NOMO-1 treated with dmso at 0.1 percent for 144 hours (cell line): ENCODE data around the gene MFN1.

Source experiments
- DNase-seq: peaks from one replicate; lab custom pipeline; 2025; ENCODE audit not compliant: unreplicated experiment; lab: John Stamatoyannopoulos, UW

MFN1 gene

GRCh38 chr3:179336345-179336929 lies 11.1 kb upstream of the MFN1 start:
- no peak for DNase-seq

GRCh38 chr3:179348325-179349013 lies 960 bp downstream of the MFN1 start:
- DNase-seq: peak; percentile 56

GRCh38 chr3:179355996-179356395 lies 8.5 kb downstream of the MFN1 start:
- no peak for DNase-seq

GRCh38 chr3:179363332-179363731 lies 15.8 kb downstream of the MFN1 start:
- DNase-seq: no peak

GRCh38 chr3:179369621-179370020 lies 22.1 kb downstream of the MFN1 start:
- DNase-seq: no peak

- DNase-seq: no peak
These were observed 26.4 kb downstream of the MFN1 start for GRCh38 chr3:179373938-179374337.

- no peak for DNase-seq
These were observed 27.8 kb downstream of the MFN1 start for GRCh38 chr3:179375091-179375999.

- no peak for DNase-seq
These were observed 29.0 kb downstream of the MFN1 start for GRCh38 chr3:179376474-179376873.

- no peak for DNase-seq
These were observed 44.4 kb downstream of the MFN1 start for GRCh38 chr3:179391906-179392305.

- DNase-seq: no peak
These were observed 51.2 kb downstream of the MFN1 start for GRCh38 chr3:179398574-179399231.

GRCh38 chr3:179401561-179401960 lies 54.1 kb downstream of the MFN1 start:
- no peak for DNase-seq

GRCh38 chr3:179402963-179403362 lies 55.5 kb downstream of the MFN1 start:
- DNase-seq: no peak

- DNase-seq: no peak
These were observed 56.8 kb downstream of the MFN1 start for GRCh38 chr3:179404307-179404706.

- no peak for DNase-seq
These were observed 62.8 kb downstream of the MFN1 start for GRCh38 chr3:179410331-179410730.

GRCh38 chr3:179410999-179411398 lies 63.5 kb downstream of the MFN1 start:
- DNase-seq: no peak

- no peak for DNase-seq
These were observed 67.3 kb downstream of the MFN1 start for GRCh38 chr3:179414804-179415203.

- no peak for DNase-seq
These were observed 67.9 kb downstream of the MFN1 start for GRCh38 chr3:179415377-179415776.

- no peak for DNase-seq
These were observed 69.2 kb downstream of the MFN1 start for GRCh38 chr3:179416681-179417080.

- no peak for DNase-seq
These were observed 71.1 kb downstream of the MFN1 start for GRCh38 chr3:179418610-179419009.

- no peak for DNase-seq
These were observed 74.0 kb downstream of the MFN1 start for GRCh38 chr3:179421500-179421899.

GRCh38 chr3:179425075-179425474 lies 77.6 kb downstream of the MFN1 start:
- no peak for DNase-seq
